Fibroblast of lung (primary cell): ENCODE measurements around the gene C1QTNF5. TPM values are rescaled to one million over a fixed set of nuclear protein-coding genes. Genes with fewer than 3 reads are reported as not detected.
A peak's percentile ranks its signal among the peaks of the same experiment; 100 is the strongest.

ENCODE experiments used
- DNase-seq, 2 donors: peaks; one replicate each; pipeline versions ENCODE4 v3.0.0 to v3.0.0-alpha.2; 2010; ENCODE audit warnings: low read depth in 2 of 2
- H2AFZ ChIP-seq: 2 replicates; pipeline ENCODE4 v1.5.1; 2012; ENCODE audit warnings: low read length, control low read depth, inconsistent platforms
- H3K27ac ChIP-seq: 2 replicates; pipeline ENCODE4 v1.5.1; 2011; ENCODE audit warnings: low read length, control low read depth; ENCODE audit not compliant: insufficient read depth
- H3K27me3 ChIP-seq: 2 replicates; pipeline ENCODE4 v1.5.1; 2011; ENCODE audit warnings: mild to moderate bottlenecking, low read length; ENCODE audit not compliant: control insufficient read depth, insufficient read depth
- H3K36me3 ChIP-seq: 2 replicates; pipeline ENCODE4 v1.5.1; 2011; ENCODE audit warnings: low read length; ENCODE audit not compliant: control insufficient read depth, insufficient read depth
- H3K4me1 ChIP-seq: 2 replicates; pipeline ENCODE4 v1.5.1; 2011; ENCODE audit warnings: low read length; ENCODE audit not compliant: control insufficient read depth, insufficient read depth; ENCODE audit errors: extremely low read depth
- H3K4me2 ChIP-seq: 2 replicates; pipeline ENCODE4 v1.5.1; 2011; ENCODE audit warnings: low read length, control low read depth; ENCODE audit not compliant: insufficient read depth; ENCODE audit errors: extremely low read depth
- H3K4me3 ChIP-seq, 4 experiments: fragments of 200-600 bp in 1 of 4; sonication (generic) in 1 of 4; replicated peaks in 1 of 4; 2 replicates each; pipeline ENCODE4 v1.5.1; 2011 to 2016; ENCODE audit warnings: low read length in 4 of 4, low read depth in 3 of 4, mild to moderate bottlenecking in 3 of 4, control low read depth in 2 of 4, inconsistent platforms in 1 of 4, mixed read lengths in 1 of 4; ENCODE audit not compliant: insufficient read depth in 1 of 4; ENCODE audit errors: control extremely low read depth in 1 of 4
- H3K79me2 ChIP-seq: 2 replicates; pipeline ENCODE4 v1.5.1; 2012; ENCODE audit warnings: mild to moderate bottlenecking, low read length, inconsistent platforms; ENCODE audit not compliant: control insufficient read depth, insufficient read depth
- H3K9ac ChIP-seq: 2 replicates; pipeline ENCODE4 v1.5.1; 2011; ENCODE audit warnings: mild to moderate bottlenecking, low read length, control low read depth; ENCODE audit not compliant: insufficient read depth
- H3K9me3 ChIP-seq: 2 replicates; pipeline ENCODE4 v1.5.1; 2012; ENCODE audit warnings: low read depth, low read length; ENCODE audit not compliant: control insufficient read depth, insufficient read depth
- H4K20me1 ChIP-seq: 2 replicates; pipeline ENCODE4 v1.5.1; 2011; ENCODE audit warnings: low read length; ENCODE audit not compliant: control insufficient read depth, insufficient read depth; ENCODE audit errors: extremely low read depth
- CTCF ChIP-seq, 2 donors: IDR thresholded peaks in 1 of 2; conservative IDR thresholded peaks in 1 of 2; 1 replicate in 1 of 2; 2 replicates in 1 of 2; pipeline ENCODE4 v1.5.1; 2011 to 2012; ENCODE audit warnings: low read length in 2 of 2, control low read depth in 1 of 2, inconsistent platforms in 1 of 2, low read depth in 1 of 2, mild to moderate bottlenecking in 1 of 2
- EZH2 ChIP-seq: IDR thresholded peaks from 2 replicates; pipeline ENCODE4 v1.5.1; 2012; ENCODE audit warnings: low read length, control low read depth, mild to moderate bottlenecking; ENCODE audit errors: missing control alignments
- polyA plus RNA-seq, 2 donors: library from polyadenylated mRNA; depleted of rRNA in 1 of 2; stranded (reverse) in 1 of 2; unstranded in 1 of 2; fragments of >200 nt; gene quantifications; 2 replicates each; pipeline ENCODE4 v1.2.1, GENCODE V29; 2011 to 2012; ENCODE audit warnings: missing spikeins in 1 of 2
- total RNA-seq: library from RNA; depleted of rRNA; stranded (reverse); fragments of >200 nt; gene quantifications from 2 replicates; pipeline ENCODE4 v1.2.1, GENCODE V29; 2014

The C1QTNF5 gene
- total and polyA plus RNA-seq, 2 donors (not counting 1 experiment from before 2014, with no cell fraction given) = 13.4 to 32.0 TPM

DNA sequence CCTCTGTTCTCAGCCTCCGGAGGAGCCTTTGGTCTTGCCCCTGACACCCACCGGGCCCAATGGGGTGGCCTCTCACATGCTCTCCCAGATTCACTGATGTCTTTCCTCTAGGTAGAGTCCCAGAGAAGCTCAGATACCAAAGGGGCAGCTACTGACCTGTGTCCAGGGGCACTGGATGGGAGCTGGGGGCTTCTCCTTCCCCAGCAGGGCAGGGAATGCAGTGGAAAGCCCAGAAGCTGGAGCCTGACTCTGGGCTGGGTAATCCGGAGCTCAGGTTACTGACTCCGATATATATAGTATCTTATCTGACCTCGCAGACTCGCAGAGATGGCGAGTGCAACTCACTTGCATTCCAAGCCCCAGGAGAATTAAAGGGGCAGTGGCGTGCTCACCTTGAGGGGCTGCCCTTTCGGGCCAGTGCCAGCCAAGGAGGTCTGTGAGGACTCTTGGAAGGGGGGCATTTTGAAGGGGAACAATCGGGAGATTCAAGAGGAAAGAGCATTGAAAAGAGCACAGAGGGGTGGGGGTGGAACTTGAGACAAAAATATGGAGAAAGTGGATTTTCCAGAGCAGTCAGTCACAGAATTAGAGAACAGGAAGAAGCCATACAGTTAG lies 38.3 kb upstream of the C1QTNF5 start:
- Histone ChIP-seq H3K4me2 (no peak overlapping the region), H3K9ac (no peak overlapping the region), H3K4me3 (no peak overlapping the region), H3K27me3 (peaks cover 4% of the 10 kb centered on the region), H2AFZ (no peak overlapping the region), H3K36me3 (no peaks in the 10 kb centered on the region), H3K9me3 (no peaks in the 10 kb centered on the region), H3K4me1 (peaks cover 35% of the 10 kb centered on the region), H4K20me1 (no peaks in the 10 kb centered on the region), H3K79me2 (no peaks in the 10 kb centered on the region), H3K27ac (no peak overlapping the region)
- no peak for DNase-seq
- no peak for TF ChIP-seq CTCF (conservative IDR thresholded peaks at IDR 0.05 in 1 of 2, IDR thresholded peaks at IDR 0.05 in 1 of 2; ENCODE audit: low read depth in 1 of 2, low read length in 2 of 2)
- no peak for TF ChIP-seq EZH2

- TF ChIP-seq CTCF (conservative IDR thresholded peaks at IDR 0.05 in 1 of 2, IDR thresholded peaks at IDR 0.05 in 1 of 2; ENCODE audit: low read depth in 1 of 2, low read length in 2 of 2) (no peak), EZH2 (no peak)
- Histone ChIP-seq H3K27ac (no peak overlapping the region), H3K36me3 (no peaks in the 10 kb centered on the region), H3K4me1 (peaks cover 35% of the 10 kb centered on the region), H3K27me3 (peaks cover 2% of the 10 kb centered on the region), H2AFZ (no peak overlapping the region), H3K4me3 (no peak overlapping the region), H3K4me2 (no peak overlapping the region), H3K79me2 (no peaks in the 10 kb centered on the region), H3K9me3 (no peaks in the 10 kb centered on the region), H3K9ac (no peak overlapping the region), H4K20me1 (no peaks in the 10 kb centered on the region)
- DNase-seq = no peak
Measured at GRCh38 chr11:119377961-119378667, 37.4 kb upstream of the C1QTNF5 start.

DNA sequence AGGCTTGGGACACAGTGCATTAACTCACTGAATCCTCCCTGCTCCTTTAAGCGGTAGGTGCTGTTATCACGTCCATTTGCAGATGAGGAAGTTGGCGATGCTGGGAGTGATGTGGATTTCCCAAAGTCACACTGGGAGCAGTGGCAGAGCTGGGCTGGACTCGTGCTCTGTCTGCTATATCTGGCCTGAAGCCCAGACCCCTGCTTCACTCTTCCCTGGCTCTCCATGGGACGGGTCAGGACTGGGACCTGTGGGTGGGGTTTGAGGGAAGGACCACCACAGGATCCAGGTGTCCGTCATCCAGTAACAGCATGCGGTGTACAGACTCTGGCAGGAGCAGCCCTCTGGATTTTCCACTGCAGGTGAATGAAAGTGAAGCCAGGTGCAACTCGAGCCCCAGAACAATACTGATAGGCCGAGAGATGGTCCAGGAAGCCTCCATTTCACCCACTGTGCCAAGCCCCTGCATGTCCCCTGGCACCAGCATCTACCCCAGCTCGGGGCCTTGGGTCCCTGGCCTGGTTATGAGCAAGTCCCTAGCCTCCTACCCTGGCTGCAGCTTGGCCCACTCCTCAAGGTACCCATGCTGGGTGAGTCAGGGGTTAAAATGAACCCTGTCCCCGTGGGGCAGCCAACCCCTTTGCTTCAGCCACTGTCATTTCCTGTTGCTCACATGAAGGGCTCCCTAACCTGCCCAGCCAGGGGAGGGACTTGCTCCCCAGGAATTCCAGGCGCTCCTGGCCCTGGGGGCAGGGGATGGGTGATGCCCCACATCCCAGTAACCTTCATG lies 36.6 kb upstream of the C1QTNF5 start:
- H3K9ac ChIP-seq = peak overlapping the region; percentile 16
- H3K36me3 ChIP-seq = no peaks in the 10 kb centered on the region
- no peak for DNase-seq
- H3K4me1 ChIP-seq = peaks cover 35% of the 10 kb centered on the region
- no peak overlapping the region for H2AFZ ChIP-seq
- no peaks in the 10 kb centered on the region for H3K9me3 ChIP-seq
- TF ChIP-seq EZH2 = no peak
- no peak for TF ChIP-seq CTCF (conservative IDR thresholded peaks at IDR 0.05 in 1 of 2, IDR thresholded peaks at IDR 0.05 in 1 of 2; ENCODE audit: low read depth in 1 of 2, low read length in 2 of 2)
- no peaks in the 10 kb centered on the region for H4K20me1 ChIP-seq
- H3K4me2 ChIP-seq = no peak overlapping the region
- no peaks in the 10 kb centered on the region for H3K79me2 ChIP-seq
- H3K4me3 ChIP-seq = no peak overlapping the region
- no peaks in the 10 kb centered on the region for H3K27me3 ChIP-seq
- no peak overlapping the region for H3K27ac ChIP-seq
